GM12891 (cell line): ENCODE data around the gene PCDHB6.
"Not testable (repeated sequence)": the region's sequence is repeated elsewhere in the genome, so short reads cannot be mapped to it uniquely, and the experiment has no call there.

Experiments used
- POLR2A ChIP-seq: IDR thresholded peaks from 2 replicates; pipeline ENCODE4 v1.6.1; 2011; ENCODE audit warnings: low read depth, low read length, control low read depth
- POLR2AphosphoS5 ChIP-seq: IDR thresholded peaks from 2 replicates; pipeline ENCODE4 v1.6.1; 2011; ENCODE audit warnings: low read depth, low read length, control low read depth
- TAF1 ChIP-seq: IDR thresholded peaks from 2 replicates; pipeline ENCODE4 v1.6.1; 2011; ENCODE audit warnings: low read depth, low read length, control low read depth

DNA sequence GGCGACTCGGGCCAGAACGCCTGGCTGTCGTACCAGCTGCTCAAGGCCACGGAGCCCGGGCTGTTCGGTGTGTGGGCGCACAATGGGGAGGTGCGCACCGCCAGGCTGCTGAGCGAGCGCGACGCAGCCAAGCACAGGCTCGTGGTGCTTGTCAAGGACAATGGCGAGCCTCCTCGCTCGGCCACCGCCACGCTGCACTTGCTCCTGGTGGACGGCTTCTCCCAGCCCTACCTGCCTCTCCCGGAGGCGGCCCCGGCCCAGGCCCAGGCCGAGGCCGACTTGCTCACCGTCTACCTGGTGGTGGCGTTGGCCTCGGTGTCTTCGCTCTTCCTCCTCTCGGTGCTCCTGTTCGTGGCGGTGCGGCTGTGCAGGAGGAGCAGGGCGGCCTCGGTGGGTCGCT lies 44.5 kb downstream of the PCDHB6 start:
- not testable (repeated sequence) for TF ChIP-seq POLR2A, POLR2AphosphoS5, TAF1
